Measurements from ENCODE around the gene NUDCD2.
"Not testable (repeated sequence)": the region's sequence is repeated elsewhere in the genome, so short reads cannot be mapped to it uniquely, and the experiment has no call there.

The NUDCD2 gene

DNA sequence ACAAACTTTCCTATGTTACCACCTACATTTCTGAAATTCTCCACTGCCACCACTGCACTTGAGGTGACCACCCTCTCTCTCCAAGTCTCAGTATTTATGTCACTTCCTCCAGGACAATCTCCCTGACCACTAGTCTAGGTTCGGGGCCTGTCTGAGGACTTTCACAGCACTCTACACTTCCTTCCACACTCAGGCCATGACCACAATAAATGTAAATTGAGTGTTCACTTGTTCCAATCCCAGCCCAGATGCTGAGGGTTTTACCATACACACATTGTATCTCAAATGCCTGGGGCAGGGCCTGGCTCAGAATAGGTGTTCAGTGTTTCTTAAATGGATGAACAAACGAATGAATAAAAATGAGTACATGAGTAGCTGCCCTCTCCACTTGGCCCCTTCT lies 49.4 kb downstream of the NUDCD2 start:
- Mint-ChIP-seq H3K4me1 (peaks cover 3% of the 10 kb centered on the region), H3K9me3 (no peaks in the 10 kb centered on the region), H3K27ac (no peak overlapping the region), H3K4me3 (no peak overlapping the region), H3K36me3 (no peaks in the 10 kb centered on the region)
- DNase-seq (ENCODE audit: low spot score in 2 of 2): no peak
- no peak for ATAC-seq

DNA sequence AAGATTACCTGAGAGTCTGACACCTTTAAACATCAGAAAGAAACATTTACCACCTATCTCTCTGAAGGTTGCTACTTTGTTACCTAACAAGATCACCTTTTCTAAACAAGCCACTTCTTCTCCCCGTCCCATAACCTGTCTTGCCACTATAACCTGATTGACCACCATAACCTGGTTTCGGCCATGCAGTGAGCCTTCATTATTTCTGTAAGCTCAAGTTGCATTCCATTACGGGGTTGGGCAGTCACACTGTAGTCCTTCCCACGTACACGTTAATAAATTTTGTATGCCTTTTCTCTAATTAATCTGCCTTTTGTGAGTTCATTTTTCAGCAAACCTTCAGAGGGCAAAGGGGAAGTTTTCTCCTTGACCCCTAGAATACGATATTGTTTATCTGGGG lies 50.5 kb downstream of the NUDCD2 start:
- no peaks in the 10 kb centered on the region for H3K4me1 Mint-ChIP-seq
- H3K27ac Mint-ChIP-seq: no peak overlapping the region
- no peak for ATAC-seq
- no peak overlapping the region for H3K4me3 Mint-ChIP-seq
- H3K9me3 Mint-ChIP-seq: no peaks in the 10 kb centered on the region
- H3K36me3 Mint-ChIP-seq: no peaks in the 10 kb centered on the region
- no peak for DNase-seq (ENCODE audit: low spot score in 2 of 2)

DNA sequence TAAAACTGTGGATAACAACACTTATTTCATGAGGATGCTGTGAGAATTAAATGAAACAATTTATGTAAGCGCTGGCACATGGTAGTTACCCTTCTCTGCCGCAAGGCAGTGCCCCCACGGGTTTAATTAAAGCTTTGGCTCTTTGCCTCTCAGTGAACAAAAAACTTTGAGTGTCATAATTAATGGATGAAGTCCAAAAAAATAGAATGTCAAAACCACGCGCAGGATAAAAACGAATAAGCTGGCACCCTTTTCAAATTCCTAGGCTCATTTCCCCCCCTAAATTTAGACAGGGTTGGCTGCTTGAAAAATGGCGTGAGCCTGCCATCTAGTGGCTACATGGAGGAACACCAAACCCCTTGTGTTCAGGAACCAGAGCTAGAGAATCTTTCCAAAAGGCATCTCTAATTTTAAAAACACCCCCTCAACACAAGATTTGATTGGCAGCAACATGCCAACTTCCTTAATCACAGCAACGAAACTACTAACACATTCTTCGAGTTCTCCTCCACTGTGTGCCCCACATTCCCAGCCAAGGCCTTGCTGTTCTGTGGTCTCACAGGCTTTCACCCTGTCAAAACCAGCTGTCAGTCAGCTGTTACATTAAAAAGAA lies 51.5 kb downstream of the NUDCD2 start:
- Mint-ChIP-seq H3K36me3 (no peaks in the 10 kb centered on the region), H3K4me3 (no peak overlapping the region), H3K27ac (no peak overlapping the region), H3K9me3 (no peaks in the 10 kb centered on the region), H3K4me1 (no peaks in the 10 kb centered on the region)
- DNase-seq (ENCODE audit: low spot score in 2 of 2) (peak; percentile 36 to 69), ATAC-seq (peak; percentile 77)

DNA sequence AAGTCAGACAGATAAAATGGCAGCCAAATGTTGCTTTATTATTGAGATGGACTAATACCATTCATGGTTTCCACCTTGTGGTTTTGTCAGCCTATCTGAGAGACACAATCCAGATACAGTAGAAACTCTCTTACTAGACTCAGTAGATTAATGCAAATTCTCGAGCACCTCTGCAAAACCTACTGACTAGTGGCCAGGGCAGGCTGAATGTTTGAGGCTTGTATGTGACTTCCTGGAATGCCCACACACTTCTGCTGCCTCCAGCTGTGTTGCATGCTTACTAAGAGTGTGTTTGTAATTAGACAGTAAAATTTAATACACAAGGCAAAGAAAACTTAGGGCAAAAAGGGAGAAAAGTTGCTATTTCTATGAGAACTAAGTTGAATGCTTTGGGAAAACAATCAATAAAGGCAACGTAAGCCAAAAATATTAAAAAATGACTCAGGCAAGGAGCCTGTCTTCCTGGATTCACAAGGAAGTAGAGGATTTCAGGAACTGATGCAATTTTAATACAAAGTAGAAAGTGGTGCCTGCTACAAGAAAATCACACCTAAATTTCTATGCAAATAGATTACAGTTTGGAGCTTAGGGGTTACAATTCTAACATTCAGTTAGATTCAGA lies 52.8 kb downstream of the NUDCD2 start:
- Mint-ChIP-seq H3K27ac (no peak overlapping the region), H3K36me3 (no peaks in the 10 kb centered on the region), H3K4me1 (no peaks in the 10 kb centered on the region), H3K9me3 (no peaks in the 10 kb centered on the region), H3K4me3 (no peak overlapping the region)
- DNase-seq (ENCODE audit: low spot score in 2 of 2) (no peak), ATAC-seq (peak; percentile 55)

DNA sequence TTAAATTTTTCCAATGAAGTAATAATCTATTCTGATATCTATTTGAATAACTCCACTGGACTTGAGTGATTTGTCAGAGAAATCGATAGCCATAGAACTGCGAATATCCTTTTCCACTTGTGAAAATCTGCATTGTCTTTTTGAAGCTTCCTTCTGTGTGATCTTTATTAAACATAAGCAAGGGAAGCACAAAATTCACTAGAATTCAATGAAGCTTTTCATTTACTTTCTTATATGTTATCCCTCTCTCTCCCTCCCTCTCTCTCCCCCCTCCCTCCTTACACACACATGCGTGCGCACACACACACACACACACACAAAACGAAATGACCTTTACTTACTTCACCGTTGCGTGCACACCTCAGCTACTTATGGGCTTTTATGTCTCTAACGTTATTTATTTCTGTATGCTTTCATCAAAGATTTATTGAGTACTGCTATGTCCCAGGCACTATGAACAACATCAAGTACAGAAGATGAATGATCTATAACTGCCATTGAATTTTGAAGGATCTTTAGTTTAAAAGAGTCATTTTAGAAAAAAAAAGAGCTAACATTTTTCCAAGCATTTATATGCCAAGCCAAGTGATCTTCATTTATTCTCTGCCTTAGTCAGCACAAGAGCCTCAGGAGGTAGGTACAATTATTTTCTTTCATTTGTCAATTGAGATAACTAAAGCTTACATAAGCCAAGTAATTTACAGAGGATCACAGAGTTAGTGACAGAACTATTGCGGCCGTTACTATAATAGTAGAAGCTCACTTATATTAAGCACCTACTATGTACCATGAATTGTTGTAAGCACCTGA lies 55.3 kb downstream of the NUDCD2 start:
- no peak for DNase-seq (ENCODE audit: low spot score in 2 of 2)

DNA sequence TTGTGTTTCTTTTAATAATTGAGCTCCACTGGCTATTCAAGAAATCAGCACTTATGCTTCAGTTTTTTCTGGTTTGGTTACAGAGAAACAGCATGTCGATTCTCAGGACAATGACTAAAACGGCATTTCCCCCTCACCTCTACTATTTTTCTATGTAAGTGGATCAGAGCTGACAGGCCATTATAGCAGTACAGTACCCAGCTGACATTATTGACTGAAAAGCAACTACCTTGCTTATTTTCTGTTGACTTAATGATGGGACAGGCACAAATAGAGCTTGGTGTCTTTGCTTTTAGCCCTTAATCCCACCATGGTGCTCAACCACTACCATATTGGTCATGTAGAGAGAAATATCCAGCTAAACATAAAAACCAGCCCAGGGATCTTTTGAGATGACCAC lies 57.9 kb downstream of the NUDCD2 start:
- H3K36me3 Mint-ChIP-seq: no peaks in the 10 kb centered on the region
- ATAC-seq (no peak), DNase-seq (ENCODE audit: low spot score in 2 of 2) (no peak)
- no peak overlapping the region for H3K4me3 Mint-ChIP-seq
- no peaks in the 10 kb centered on the region for H3K4me1 Mint-ChIP-seq
- H3K27ac Mint-ChIP-seq: no peak overlapping the region
- no peaks in the 10 kb centered on the region for H3K9me3 Mint-ChIP-seq

More for the DNA sequence above, 55.3 kb downstream of the NUDCD2 start:
- no peak for ATAC-seq
- Mint-ChIP-seq H3K36me3 (no peaks in the 10 kb centered on the region), H3K9me3 (no peaks in the 10 kb centered on the region), H3K4me3 (no peak overlapping the region), H3K4me1 (no peaks in the 10 kb centered on the region), H3K27ac (no peak overlapping the region)

DNA sequence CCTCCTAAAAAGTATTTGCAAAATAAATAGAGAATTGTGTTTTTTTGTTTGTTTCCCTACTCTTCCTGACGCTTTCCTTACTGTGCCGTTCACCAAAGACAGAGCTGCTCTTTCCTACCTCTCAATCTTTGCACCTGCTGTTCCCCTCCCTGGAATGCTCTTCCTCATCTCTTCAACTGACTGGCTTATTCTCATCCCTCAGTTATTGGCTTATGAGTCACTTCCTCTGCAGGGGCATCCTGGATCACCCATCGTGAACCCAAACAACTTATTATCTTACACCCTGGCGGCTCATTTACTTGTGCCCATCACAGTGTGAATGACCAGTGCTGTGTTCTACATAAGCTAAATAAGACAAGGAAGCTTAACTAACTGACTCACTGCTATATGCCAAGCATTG lies 58.6 kb downstream of the NUDCD2 start:
- no peak for ATAC-seq
- no peak for DNase-seq (ENCODE audit: low spot score in 2 of 2)
- H3K4me1 Mint-ChIP-seq: no peaks in the 10 kb centered on the region
- no peak overlapping the region for H3K27ac Mint-ChIP-seq
- no peak overlapping the region for H3K4me3 Mint-ChIP-seq
- H3K9me3 Mint-ChIP-seq: no peaks in the 10 kb centered on the region
- no peaks in the 10 kb centered on the region for H3K36me3 Mint-ChIP-seq

DNA sequence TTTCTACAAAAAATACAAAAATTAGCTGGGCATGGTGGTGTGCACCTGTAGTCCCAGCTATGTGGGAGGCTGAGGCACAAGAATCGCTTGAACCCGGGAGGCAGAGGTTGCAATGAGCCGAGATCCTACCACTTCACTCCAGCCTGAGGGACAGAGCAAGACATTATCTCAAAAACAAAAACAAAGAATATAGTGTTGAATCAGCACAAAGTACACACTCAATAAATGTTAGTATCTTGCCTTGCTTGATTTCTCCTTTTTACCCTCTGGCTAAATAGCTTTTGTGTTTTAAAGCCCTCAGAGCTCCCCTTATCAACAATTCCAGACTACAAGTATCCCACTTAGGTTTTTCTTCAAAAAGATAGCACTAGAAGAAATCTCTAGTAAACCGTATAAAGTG lies 60.0 kb downstream of the NUDCD2 start:
- ATAC-seq (no peak), DNase-seq (ENCODE audit: low spot score in 2 of 2) (no peak)
- Mint-ChIP-seq H3K4me1 (no peaks in the 10 kb centered on the region), H3K27ac (no peak overlapping the region), H3K4me3 (no peak overlapping the region), H3K9me3 (no peaks in the 10 kb centered on the region), H3K36me3 (no peaks in the 10 kb centered on the region)

DNA sequence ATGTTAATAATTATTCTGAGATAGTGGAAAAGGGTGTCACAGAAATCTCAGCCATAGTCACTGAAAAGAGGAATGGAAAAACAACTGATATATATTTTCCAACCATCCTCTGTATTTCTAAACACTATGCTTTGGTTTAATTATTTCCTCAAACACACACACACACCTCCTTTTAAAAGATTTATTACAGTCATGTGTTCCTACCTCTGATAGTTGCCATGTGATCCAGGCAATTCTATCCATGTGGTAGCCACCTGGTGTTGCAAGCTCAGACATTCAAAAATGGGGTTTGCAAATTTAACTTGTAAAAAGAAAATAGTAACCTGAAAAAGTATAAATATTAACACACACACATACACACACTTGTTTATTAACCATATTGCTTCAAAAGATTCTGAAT lies 62.5 kb downstream of the NUDCD2 start:
- H3K36me3 Mint-ChIP-seq: no peaks in the 10 kb centered on the region
- no peak overlapping the region for H3K27ac Mint-ChIP-seq
- H3K9me3 Mint-ChIP-seq: no peaks in the 10 kb centered on the region
- DNase-seq (ENCODE audit: low spot score in 2 of 2): no peak
- no peak for ATAC-seq
- no peaks in the 10 kb centered on the region for H3K4me1 Mint-ChIP-seq
- no peak overlapping the region for H3K4me3 Mint-ChIP-seq

DNA sequence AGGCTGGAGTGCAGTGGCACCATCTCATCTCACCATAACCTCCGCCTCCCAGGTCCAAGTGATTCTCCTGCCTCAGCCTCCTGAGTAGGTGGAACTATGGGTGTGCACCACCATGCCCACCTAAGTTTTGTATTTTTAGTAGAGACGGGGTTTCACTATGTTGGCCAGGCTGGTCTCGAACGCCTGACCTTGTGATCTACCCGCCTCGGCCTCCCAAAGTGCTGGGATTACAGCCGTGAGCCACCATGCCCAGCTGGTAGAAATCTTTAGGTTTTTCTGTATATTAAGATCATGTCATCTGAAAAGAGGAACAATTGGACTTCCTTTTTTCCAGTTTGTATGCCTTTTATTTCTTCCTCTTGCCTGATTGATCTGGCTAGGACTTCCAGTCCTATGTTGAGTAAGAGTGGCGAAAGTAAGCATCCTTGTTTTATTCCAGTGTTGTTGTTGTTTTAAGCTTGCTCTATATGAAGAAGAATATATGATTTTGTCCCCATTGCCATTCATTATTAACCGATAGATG lies 63.0 kb downstream of the NUDCD2 start:
- H3K4me3 Mint-ChIP-seq; H3K36me3 Mint-ChIP-seq; H3K27ac Mint-ChIP-seq; DNase-seq (ENCODE audit: low spot score in 2 of 2); ATAC-seq; H3K9me3 Mint-ChIP-seq; H3K4me1 Mint-ChIP-seq: not testable (repeated sequence)

Measured in stimulated activated effector memory CD8-positive, alpha-beta T cell treated with anti-CD3 and anti-CD28 coated beads, Interleukin-12 subunit alpha, Interleukin-12 subunit beta, amount 100 ng/mL, for 72 hours (primary cell).